HFF-Myc (cell line): ENCODE measurements around the gene NEGR1.
A peak's percentile ranks its signal among the peaks of the same experiment; 100 is the strongest.

Experiments
- DNase-seq: peaks from one replicate; pipeline ENCODE4 v3.0.0-alpha.2; 2011; ENCODE audit warnings: low read depth; ENCODE audit errors: extremely low read depth
- H3K4me3 ChIP-seq: replicated peaks from 2 replicates; pipeline ENCODE4 v1.5.1; 2011; ENCODE audit warnings: low read depth, mild to moderate bottlenecking, control low read depth, low read length
- CTCF ChIP-seq: IDR thresholded peaks from 2 replicates; pipeline ENCODE4 v1.5.1; 2012; ENCODE audit warnings: mild to moderate bottlenecking, low read depth, low read length, control low read depth; ENCODE audit errors: missing control alignments

NEGR1 gene

GRCh38 chr1:71533950-71534349, 748.4 kb downstream of the NEGR1 start:
- no peak for TF ChIP-seq CTCF
- H3K4me3 ChIP-seq: no peak overlapping the region
- no peak for DNase-seq

DNA sequence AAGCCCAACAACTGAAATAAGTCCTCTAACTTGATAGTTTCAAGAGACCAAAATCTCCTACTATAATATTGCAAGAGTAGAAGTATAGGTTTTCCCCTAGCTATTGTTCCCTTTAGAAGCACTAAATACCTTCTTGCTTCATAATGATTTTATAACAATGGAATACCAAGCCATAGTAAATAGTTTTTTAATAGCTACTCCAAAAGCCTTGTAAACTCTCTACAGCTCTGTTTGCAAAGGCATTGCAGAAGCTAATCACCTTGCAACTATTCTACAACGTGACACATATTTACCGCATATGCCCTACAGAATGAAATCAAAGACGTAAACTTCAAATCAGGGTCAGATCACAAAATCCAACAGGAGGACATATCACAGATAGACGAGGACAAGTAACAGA, 750.0 kb downstream of the NEGR1 start:
- DNase-seq: no peak
- TF ChIP-seq CTCF: no peak
- no peak overlapping the region for H3K4me3 ChIP-seq

GRCh38 chr1:71526824-71527223, 755.5 kb downstream of the NEGR1 start:
- TF ChIP-seq CTCF: no peak
- no peak for DNase-seq
- H3K4me3 ChIP-seq: no peak overlapping the region

DNA sequence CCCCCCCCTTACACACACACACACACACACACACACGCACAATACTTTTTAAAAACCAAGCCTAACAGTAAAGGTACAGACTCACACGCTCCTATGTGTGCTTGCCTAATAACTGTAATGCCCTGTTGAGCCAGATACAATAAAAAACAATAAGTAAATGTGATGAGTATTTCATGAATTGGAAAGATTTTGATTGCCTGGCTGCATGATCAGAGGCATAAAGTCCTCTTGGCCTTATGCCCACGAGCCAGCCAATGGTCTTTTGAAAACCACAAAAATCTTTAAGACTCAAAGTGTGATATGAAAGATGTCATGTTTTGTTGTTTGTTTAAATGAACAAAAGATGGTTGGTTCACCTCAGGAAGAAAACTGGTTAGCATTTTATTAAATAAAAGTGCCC, 759.6 kb downstream of the NEGR1 start:
- peak; percentile 44 for DNase-seq
- TF ChIP-seq CTCF: no peak
- H3K4me3 ChIP-seq: no peak overlapping the region

DNA sequence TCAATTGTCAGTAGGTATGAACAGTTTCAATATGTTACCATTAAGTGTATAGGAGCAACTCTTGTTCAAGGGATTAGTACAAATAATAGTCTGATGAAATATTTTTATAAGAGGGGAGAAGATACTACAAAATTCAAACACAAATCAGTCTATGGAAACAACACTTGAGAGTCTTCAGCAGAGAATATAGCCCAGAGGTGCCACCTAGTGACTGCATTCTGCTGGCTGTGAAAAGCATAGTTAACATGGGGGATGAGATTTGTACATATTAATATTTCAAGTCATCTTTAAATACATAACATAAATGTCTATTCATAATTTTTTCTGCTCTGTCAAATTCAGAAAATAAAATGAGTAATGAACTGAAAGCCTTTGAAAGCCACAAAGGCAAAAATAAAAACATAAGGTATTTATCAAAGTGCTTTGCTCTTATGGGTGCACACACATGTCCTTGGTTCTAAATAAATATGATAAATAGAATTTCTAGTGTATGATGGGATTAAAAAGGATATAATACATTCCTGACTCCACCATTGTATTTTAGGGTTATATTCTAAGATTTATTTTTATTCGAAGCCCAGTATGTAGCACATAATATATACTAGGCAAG, 760.6 kb downstream of the NEGR1 start:
- H3K4me3 ChIP-seq: no peak overlapping the region
- TF ChIP-seq CTCF: peak; percentile 63
- DNase-seq: peak; percentile 30

GRCh38 chr1:71511505-71511904, 770.8 kb downstream of the NEGR1 start:
- no peak overlapping the region for H3K4me3 ChIP-seq
- no peak for TF ChIP-seq CTCF

GRCh38 chr1:71510725-71511124, 771.6 kb downstream of the NEGR1 start:
- H3K4me3 ChIP-seq: no peak overlapping the region
- TF ChIP-seq CTCF: no peak
- DNase-seq: no peak

More at GRCh38 chr1:71511505-71511904, 770.8 kb downstream of the NEGR1 start:
- no peak for DNase-seq
